NCI-H1436 (cell line): Measurements from ENCODE around the gene PSMB10.
"Not testable (repeated sequence)": the region's sequence is repeated elsewhere in the genome, so short reads cannot be mapped to it uniquely, and the experiment has no call there.

ENCODE experiments used
- DNase-seq: peaks from one replicate; lab custom pipeline; 2025; lab: John Stamatoyannopoulos, UW

Gene PSMB10

DNA sequence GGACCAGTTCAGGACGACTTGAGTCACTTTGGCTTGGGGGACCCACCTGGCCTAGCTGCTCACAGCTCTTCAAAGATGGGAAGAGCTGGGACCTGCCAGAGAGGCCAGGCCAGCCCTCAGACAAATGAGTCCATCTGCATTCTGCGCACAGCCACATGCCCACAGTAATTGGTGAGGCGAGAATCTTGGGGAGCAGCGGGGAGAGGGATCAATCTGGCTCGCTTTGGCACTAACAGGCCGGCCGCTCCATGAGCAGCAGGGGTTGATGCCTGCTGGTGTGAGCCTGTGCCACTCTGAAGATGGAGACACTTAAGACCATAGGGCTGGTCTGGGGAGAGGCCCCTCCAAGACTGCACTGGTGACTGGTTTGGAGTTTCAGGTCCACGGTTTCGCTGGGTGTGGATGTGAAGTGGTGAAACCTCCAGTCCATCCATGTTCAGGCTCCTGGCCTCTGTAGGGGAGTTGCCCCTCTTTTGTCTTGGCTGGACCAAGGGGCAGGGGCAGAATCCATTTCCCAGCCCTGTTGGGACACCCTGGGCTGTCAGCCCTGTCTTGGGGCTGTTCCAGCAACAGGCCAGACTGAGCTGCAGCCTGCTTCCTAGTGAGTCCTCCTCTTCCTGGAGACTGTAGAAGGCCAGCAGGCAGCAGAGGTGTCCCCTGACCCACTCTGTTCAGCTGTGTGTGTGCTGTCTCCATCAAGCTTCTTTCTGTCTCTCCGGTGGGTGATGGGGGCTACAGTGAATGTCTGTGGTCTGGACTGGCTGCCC lies 12.3 kb downstream of the PSMB10 start:
- DNase-seq, result no peak

DNA sequence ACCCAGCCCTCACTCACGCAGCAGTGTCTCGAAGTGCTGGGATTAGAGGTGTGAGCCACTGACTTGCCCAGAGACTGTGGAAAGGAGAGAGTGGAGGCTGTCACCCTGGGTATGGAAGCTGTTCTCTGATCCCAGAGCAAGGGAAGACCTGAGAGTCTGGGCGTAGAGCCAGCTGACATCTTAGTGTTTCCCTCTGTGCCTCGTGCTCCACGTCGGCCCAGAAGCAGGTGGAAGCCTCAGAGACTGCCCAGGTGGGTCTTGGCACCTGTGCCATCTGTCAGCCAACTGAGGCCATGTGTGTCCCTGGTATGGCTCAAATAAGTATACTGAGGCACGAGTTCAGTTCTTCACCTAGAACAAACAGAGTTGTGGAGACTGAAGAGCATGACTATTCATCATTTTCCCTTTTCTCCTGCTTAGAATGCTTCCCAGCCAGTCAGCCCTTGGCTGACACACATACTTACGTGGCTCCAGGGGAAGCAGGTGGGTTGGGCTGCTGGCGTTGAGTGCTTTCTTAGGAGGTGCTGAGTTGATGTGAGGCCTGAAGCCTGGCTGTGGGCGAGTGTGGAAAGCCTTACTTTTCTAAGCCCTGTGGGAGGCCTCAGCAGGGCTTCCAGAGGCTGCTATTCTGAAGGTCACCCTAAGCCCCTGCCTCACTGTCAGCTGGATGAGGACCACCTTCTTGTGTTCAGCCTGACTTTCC lies 13.1 kb downstream of the PSMB10 start:
- DNase-seq, result no peak

DNA sequence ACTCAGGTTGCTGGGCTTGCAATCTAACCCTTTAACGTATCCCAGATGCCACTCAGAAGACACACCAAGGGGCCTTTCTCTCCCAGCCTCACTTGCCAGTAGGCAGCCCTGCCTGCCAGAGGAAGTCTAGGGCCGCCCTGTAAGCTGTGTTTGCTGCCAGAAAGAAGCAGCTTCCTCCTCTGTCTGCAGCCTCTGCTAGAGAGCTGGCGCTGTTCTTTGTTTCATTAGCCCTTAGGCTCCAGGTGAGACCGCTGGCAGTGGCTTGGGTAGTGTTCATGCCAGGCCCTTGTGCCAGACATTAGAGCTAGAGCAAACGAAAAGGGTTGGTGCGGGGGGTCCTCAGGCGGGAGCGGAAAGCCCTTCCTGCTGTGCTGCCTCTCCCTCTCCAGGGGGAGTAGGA lies 13.9 kb downstream of the PSMB10 start:
- no peak for DNase-seq

DNA sequence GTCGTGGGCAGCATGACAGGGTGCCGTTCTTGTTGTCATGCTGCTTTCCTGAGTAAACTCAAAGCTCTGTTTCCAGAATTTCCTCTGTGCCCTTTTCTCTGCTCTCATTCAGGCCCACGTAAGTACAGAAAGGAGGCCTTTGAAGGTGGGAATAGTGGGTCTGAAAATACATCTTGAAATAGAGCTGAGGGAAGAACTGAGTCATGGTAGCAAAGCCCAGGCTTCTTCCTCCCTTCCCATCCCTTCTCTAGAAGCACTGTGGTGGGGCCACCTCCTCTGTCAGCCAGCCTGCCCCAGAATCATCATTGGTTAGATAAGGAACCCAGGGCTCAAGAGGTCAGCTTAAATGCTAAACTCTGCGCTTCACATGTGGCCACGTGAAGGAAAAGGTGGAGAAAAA lies 14.4 kb downstream of the PSMB10 start:
- DNase-seq, result no peak

DNA sequence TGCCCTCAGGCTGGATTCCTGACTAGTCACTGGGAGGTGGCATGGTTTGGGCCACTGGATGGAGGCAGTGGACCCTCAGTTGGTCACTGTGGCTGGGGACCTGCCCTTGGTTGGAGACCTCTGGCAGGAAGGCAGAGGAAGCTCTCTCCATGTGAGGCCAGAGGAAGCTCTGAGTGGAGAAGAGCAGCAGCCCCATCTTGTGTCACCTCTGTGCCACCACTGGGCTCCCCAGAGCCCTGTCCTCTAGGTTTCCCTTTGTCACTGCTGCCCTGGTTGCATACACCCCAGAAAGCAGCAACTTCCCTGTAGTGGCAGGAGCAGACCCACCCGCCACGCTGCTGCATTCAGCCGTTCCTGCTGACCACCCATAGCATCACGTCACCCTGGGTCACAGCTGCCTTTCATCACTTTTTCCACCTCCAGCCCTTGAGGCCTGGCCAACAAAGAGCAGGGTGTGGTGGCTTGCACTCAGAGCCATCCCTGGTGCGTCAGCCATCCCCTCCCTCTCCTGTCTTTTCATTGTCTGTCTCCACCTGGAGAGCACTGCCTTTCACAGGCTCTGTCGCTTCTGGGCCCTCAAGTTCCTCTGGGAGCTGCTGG lies 16.9 kb downstream of the PSMB10 start:
- DNase-seq, result no peak

DNA sequence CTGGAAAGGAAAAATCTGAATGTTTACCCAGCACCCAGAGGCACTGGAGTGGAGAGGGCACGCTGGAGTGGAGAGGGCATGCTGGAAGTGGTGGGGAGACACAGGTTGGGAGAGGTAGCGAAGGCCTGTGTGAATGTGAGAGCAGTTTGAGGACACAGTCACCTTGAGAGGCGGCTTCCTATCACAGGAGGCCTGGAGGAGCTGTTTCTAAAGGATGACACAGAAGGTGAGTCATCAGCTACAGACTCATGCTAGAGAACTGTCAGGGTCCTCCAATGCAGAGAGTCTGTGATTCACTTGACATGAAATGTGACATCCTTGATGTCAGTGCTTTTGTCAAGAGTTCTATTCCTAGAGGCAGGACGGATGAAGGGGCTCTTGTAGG lies 18.8 kb downstream of the PSMB10 start:
- DNase-seq, result no peak

DNA sequence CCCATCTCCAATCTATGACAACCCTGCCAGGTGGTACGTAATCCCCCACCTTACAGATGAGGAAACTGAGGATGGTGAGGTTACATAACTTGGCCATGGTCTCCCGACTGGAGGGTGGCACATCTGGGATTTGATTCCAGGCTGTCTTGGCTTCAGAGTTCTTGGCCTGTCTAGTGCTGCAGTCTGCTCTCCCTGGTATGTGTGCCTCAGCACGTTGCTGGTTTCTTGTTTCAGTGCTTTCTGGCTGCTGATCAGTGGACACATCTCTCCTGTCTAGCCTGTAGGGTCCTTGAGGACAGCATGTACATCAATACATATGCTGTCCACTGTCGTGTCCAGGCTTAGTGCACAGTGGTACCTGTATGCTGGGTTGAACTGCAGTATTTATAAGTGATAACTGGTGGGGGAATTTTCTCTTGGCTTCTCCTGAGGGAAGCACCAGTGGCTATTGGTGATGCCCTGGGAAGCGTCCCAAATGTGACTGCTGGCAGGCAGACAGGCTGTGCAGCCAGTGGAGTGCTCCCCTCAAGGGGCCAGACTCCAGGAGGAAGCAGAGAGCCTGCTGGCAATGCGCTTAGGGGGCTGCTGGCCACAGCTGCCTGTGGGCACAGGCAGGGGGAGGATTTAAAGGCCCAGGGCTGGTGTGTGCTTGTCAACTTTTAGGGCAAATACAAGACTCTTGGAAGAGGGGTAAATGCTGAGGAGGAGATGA lies 19.4 kb downstream of the PSMB10 start:
- DNase-seq, result no peak

DNA sequence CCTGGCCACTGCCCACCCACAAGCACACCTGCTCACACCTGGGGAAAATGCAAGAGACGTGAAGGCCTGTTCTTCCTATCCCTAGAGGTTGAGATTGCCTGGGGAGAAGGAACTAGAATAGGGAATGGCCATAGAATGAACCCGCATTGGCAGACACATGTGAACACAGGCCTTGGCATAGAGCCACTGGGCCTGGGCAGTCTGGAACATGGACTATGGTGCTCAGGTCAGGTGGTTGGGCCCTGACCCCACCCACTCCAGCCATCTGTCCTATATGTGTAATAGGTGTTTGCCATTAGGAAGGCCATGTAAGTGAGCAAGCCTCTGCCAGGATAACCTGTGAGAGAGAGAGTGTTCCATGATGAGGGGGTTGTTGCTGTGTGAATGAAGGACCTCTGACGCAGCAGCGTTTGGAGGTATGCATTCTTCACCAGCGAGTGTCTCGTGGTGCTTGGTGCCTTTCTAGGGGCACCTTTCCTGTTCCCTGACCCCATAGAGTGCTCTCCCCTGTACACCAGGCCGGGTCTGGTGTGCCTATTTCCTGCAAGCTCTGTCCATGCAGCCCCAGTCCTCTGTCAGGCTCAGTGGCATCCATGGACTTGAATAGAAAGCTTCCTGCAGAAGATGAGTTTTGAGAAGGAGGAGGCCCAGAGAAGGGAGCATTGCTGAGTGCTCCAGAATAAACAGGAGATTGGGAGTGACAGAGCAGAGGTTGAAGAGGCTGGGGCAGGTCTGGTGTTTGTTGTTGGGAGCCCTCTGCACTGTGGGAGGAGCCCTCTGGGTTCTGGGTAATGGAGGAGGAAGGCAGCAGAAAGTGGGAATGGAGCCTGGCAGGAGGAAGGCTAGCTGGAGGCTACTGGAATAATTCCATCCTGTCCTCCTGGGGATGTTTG lies 20.6 kb downstream of the PSMB10 start:
- no peak for DNase-seq

DNA sequence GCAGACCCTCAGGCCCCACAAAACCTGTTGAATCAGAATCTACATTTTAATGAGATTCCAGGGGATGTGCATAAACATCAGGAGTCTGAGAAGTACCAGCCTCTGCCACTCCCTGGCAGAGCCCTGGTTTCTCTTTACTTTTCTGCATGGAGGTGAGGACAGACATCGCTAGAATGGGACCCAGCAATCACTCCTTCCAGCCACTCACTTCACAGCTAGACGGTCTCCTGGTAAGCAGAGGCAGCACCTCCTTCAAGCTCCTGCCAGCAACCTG lies 21.2 kb downstream of the PSMB10 start:
- DNase-seq, result not testable (repeated sequence)

DNA sequence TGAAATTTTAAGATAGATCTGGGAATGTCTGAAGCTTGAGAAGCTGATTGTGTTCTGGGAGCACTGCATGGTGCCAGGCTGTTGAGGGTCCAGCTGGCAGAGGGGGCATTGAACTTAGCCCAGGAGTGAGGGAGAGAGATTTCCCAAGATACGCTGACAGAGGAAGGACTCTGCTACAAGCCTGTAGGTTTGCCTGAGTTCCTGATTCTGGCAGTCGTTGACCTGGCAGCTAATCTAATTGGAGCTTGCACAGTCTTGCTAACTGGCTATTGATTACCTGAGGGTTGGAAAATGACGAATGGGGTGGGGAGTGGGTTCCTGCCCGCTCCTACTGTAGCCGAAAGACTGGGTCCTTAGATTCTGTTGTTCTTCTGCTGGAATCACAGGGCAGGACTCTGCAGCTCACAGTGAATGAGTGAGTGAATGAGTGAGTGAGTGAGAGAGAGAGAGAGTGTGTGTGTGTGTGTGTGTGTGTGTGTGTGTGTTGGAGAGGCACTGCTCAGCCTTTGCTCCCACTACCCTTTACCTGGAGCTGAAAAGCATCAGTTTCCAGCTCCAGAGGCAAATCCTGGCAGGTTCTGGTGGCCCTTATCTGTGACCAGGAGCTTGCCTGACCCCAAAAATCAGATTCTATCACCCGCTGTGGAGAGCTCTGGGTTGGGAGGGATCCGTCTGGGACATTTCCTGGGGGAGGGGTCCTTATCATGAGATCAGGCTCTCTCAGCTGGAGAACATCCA lies 21.7 kb downstream of the PSMB10 start:
- no peak for DNase-seq

DNA sequence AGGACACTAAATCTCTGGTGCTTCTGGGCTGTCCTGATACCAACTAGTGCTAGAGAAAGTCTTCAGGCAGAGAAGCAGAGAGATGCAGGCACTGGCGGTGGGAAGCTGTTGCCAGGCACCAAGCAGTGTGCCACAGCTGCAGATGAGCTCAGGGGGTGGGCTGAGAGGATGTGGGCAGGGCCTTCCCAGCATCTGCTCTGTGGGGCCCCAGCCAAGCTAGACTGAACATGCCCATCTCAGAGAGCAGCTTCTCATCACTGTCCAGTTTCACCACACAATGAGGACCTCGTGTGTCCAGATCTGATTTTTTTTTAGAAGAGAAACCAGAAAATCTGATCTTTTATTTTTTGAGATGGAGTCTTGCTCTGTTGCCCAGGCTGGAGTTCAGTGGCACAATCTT lies 26.5 kb downstream of the PSMB10 start:
- no peak for DNase-seq

DNA sequence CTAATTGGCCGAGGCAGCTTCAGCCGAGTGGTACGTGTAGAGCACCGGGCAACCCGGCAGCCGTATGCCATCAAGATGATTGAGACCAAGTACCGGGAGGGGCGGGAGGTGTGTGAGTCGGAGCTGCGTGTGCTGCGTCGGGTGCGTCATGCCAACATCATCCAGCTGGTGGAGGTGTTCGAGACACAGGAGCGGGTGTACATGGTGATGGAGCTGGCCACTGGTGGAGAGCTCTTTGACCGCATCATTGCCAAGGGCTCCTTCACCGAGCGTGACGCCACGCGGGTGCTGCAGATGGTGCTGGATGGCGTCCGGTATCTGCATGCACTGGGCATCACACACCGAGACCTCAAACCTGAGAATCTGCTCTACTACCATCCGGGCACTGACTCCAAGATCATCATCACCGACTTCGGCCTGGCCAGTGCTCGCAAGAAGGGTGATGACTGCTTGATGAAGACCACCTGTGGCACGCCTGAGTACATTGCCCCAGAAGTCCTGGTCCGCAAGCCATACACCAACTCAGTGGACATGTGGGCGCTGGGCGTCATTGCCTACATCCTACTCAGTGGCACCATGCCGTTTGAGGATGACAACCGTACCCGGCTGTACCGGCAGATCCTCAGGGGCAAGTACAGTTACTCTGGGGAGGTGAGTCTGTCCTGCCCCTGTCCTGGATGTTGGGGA lies 27.5 kb downstream of the PSMB10 start:
- DNase-seq, result no peak

DNA sequence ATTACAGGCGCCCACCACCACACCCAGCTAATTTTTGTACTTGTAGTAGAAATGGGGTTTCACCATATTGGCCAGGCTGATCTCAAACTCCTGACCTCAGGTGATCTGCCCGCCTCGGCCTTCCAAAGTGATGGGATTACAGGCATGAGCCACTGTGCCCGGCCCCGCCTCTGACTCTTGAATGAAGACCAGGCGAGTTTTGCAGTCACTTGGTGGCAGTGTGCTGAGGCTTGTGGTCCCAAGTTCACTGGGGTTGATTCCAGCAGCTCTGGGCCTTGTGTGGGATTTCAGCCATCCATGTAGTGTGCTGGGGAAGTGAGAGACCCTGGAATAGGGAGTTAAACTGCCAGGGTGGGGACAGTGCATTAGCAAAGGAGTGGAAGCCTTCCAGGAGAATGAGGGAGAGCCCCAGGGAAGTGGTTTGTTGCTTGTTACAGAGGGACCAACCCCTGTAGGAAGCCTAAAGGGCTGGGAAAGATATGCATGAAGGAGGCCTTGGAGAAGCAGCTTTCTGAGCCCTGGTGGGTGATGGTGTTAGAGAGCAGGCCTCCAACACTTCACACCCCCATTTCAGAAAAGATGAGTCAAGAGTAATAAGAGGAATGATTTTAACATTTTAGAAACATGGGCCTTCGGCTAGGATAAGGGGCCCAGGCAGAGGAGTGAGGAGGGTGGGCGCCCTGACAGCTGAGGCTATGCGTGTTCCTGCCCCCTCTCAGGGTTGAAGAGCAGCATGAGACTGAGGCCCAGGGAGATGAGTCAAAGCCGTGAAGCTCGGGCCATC lies 29.1 kb downstream of the PSMB10 start:
- DNase-seq, result no peak

DNA sequence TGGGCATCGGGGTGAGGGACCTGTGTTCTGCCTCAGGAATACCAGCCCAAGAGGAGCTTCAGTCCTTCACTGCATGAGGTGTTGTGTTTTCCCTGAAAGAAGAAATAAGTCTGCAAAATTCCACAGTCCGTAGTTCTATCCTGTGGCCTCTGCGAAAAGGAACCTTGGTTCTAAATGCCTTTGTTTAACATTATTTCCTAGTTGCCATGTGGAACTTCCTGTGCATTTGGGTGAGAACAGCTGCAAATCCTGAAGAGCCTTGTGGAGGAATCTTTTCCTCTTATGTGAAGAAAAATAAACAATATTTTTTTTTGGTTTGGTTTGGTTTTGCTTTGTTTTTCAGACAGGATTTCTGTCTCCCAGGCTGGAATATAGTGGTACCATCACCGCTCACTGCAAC lies 33.8 kb downstream of the PSMB10 start:
- no peak for DNase-seq

DNA sequence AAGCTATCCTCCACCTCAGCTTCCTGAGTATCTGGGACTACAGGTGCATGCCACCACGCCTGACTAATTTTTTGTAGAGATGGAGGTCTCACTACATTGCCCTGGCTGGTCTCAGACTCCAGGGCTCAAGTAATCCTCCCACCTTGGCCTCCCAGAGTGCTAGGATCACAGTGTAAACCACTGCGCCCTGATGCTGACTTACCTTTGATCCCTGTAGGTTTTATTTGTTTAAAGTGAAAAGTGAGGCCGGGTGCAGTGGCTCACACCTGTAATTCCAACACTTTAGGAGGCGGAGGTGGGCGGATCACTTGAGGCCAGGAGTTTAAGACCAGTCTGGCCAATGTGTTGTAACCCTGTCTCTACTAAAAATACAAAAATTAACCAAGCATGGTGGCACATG lies 34.9 kb downstream of the PSMB10 start:
- DNase-seq, result no peak

DNA sequence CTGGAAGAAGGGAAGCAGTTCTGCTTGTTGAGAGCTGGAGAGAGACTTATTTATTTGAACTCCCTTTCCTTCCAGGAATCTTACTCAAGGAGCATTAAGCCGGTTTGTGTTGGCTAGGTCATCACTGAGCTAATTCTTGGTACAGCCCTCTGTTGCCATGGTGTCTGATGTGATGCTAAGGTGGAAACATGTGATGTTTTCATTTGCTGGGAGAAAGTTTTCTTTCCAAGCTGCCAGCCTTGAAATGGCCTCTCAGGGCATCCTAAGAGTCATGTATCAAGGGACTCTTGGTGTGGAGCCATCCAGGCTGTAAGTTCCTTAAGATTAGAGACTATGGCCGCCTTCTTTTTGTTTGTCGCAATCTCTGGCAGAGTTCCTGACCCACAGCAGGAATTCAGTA lies 39.4 kb downstream of the PSMB10 start:
- DNase-seq, result no peak

DNA sequence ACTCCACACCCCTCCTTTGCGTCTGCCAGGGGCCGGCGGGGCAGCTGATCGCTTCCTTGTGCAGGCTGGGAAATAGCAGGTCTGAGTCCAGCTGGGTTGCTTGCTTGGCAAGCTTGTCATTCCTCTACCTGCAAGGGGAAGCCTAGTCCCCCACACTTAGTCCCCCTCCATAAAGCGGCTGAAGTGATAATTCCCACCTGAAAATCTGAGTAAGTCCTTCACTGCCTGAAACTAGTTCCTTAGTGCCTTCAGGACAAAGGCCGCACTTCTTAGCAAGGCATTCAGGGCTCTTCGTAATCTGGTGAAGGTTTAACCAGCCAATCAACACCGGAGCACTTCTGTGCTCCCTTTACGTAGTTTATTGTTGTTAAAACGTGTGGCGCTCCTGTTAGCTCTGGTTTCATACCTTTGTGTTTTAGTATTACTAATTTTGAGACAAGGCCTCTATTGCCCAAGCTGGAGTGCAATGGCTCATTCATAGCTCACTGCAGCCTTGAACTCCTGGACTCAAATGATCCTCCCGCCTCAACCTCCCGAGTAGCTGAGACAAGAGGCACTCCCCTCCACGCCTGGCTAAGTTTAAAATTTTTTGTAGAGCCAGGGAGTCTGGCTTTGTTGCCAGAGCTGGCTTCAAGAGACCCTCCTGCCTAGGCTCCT lies 42.8 kb downstream of the PSMB10 start:
- DNase-seq, result no peak

DNA sequence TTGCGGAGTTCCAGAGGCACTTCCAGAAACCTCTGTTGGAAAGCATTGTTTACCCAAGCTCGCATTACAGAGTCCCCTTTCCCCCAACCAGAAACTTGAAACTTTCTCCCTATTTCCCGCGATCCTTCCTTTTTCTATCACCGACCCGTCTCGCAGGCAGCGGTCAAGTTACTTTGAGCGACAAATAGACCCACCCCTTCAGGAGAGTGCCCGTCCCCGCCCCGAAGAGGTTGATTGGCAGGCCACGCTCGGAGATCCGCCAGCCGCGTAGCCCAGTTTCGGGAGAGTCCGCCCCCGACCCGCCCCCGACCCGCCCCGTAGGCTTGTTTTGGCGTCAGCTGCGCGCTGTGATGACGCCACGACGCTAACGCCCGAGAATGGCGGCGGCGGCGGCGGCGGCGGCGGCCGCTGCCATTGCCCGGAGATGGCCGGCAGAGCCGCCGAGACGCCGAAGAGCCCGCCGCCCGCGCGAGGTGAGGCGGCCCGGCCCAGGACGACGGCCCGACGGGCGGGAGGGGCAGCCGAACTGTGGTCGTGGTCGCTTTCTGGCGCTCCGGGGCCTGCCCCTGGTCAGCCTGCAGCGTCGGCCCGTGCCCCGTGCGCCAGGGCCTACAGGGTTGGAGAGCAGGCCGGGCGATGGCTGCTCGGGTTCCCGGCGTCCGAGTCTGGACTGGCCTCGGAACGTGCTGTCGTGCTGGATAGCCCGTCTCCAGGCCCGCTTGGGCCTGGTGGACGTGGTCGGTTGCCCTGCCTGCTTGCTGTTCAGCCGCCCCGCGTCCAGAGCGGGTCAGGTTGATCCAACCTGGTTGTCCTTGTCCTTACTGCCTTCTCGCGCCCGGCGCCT lies 43.5 kb downstream of the PSMB10 start, which contains the start of gene PSKH1:
TSS of gene PSKH1 (plus strand) at position 356 of the 844 bp plus-strand sequence. CDS start 15,496 bp downstream, outside the sequence.
- peak; percentile 93 for DNase-seq
